DND-41 (cell line): ENCODE measurements around the gene TMEM169.
A peak's percentile ranks its signal among the peaks of the same experiment; 100 is the strongest.

ENCODE experiments used
- ATAC-seq: fragments of 200-7000 bp; cut with Tn5 transposase; 3 replicates; pipeline ENCODE4 v1.9.1; 2021; ENCODE audit warnings: low read depth; ENCODE audit not compliant: insufficient read depth
- DNase-seq: peaks from one replicate; pipeline ENCODE4 v3.0.0-alpha.2; 2020
- H2AFZ ChIP-seq: 2 replicates; pipeline ENCODE4 v1.6.0; 2012; ENCODE audit warnings: low read depth, low read length
- H3K27ac ChIP-seq: 2 replicates; pipeline ENCODE4 v1.5.1; 2012; ENCODE audit warnings: low read length, inconsistent platforms
- H3K27me3 ChIP-seq: fragments of 200-600 bp; sonication (generic); 2 replicates; pipeline ENCODE4 v1.6.0; 2012; ENCODE audit warnings: low read length, mild to moderate bottlenecking, inconsistent platforms; ENCODE audit not compliant: insufficient read depth, poor library complexity
- H3K36me3 ChIP-seq: 2 replicates; pipeline ENCODE4 v1.5.1; 2012; ENCODE audit warnings: low read length, inconsistent platforms; ENCODE audit not compliant: insufficient read depth
- H3K4me1 ChIP-seq: 2 replicates; pipeline ENCODE4 v1.5.1; 2012; ENCODE audit warnings: mild to moderate bottlenecking, low read length; ENCODE audit not compliant: insufficient read depth
- H3K4me2 ChIP-seq: 2 replicates; pipeline ENCODE4 v1.6.0; 2012; ENCODE audit warnings: mild to moderate bottlenecking, moderate library complexity, low read length, inconsistent platforms; ENCODE audit not compliant: insufficient read depth
- H3K4me3 ChIP-seq, 2 experiments: fragments of 200-600 bp in 1 of 2; shearing (Covaris generic) in 1 of 2; 2 replicates each; pipeline ENCODE4 v1.5.1; 2012 to 2016; ENCODE audit warnings: inconsistent platforms in 2 of 2, low read length in 2 of 2, mild to moderate bottlenecking in 2 of 2, low read depth in 1 of 2, moderate library complexity in 1 of 2
- H3K79me2 ChIP-seq: 2 replicates; pipeline ENCODE4 v1.6.0; 2012; ENCODE audit warnings: low read length, inconsistent platforms; ENCODE audit not compliant: insufficient read depth
- H3K9ac ChIP-seq: 2 replicates; pipeline ENCODE4 v1.6.0; 2012; ENCODE audit warnings: low read depth, mild to moderate bottlenecking, inconsistent platforms, low read length, moderate library complexity
- H3K9me3 ChIP-seq: 2 replicates; pipeline ENCODE4 v1.5.1; 2012; ENCODE audit warnings: low read length, moderate library complexity, mild to moderate bottlenecking, inconsistent platforms; ENCODE audit not compliant: insufficient read depth, severe bottlenecking
- H4K20me1 ChIP-seq: 2 replicates; pipeline ENCODE4 v1.6.0; 2012; ENCODE audit warnings: low read length; ENCODE audit not compliant: insufficient read depth
- EZH2 ChIP-seq: IDR thresholded peaks from 3 replicates; pipeline ENCODE4 v1.6.1; 2012; ENCODE audit warnings: borderline replicate concordance, low read depth, mild to moderate bottlenecking, moderate library complexity, low read length, inconsistent platforms; ENCODE audit not compliant: severe bottlenecking
- TF ChIP-seq, protein P1 (sequence below): IDR thresholded peaks from 2 replicates; pipeline ENCODE4 v1.5.1; 2012; ENCODE audit warnings: borderline replicate concordance, low read length, moderate library complexity, mild to moderate bottlenecking; ENCODE audit not compliant: poor library complexity, severe bottlenecking; ENCODE audit errors: extremely low read depth

Gene TMEM169

DNA sequence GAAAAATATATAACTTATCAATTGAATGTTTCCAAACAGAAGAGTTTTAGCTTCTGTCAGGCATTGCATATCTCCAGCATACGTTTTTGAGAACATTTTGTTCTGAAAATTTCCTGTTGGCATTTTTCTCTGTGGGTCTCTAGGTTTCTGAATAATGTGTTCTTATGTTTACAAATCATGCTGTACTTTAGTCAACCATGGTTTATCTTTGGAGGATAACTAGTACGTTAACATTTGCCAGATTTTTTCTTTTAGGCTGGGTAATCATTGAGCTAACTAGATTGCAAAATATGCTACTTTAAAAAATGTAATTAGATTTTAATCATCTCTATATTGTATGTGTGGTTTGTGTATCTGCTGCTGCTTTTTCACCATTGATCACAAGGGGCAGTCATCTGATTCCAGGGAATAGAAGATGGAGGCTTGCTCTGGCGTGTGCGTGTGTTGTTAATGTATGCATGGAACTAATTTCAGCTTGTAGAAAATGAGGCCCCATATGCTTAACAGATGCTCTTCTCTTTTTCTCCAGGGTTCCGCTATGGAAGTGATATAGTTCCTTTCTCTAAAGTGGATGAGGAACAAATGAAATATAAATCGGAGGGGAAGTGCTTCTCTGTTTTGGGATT lies 48.7 kb downstream of the TMEM169 start:
- no peak overlapping the region for H3K4me3 ChIP-seq
- H3K27me3 ChIP-seq, result no peaks in the 10 kb centered on the region
- peaks cover 80% of the 10 kb centered on the region for H3K79me2 ChIP-seq
- H3K9me3 ChIP-seq, result no peaks in the 10 kb centered on the region
- H3K27ac ChIP-seq, result no peak overlapping the region
- DNase-seq, result no peak
- TF ChIP-seq, protein P1, sequence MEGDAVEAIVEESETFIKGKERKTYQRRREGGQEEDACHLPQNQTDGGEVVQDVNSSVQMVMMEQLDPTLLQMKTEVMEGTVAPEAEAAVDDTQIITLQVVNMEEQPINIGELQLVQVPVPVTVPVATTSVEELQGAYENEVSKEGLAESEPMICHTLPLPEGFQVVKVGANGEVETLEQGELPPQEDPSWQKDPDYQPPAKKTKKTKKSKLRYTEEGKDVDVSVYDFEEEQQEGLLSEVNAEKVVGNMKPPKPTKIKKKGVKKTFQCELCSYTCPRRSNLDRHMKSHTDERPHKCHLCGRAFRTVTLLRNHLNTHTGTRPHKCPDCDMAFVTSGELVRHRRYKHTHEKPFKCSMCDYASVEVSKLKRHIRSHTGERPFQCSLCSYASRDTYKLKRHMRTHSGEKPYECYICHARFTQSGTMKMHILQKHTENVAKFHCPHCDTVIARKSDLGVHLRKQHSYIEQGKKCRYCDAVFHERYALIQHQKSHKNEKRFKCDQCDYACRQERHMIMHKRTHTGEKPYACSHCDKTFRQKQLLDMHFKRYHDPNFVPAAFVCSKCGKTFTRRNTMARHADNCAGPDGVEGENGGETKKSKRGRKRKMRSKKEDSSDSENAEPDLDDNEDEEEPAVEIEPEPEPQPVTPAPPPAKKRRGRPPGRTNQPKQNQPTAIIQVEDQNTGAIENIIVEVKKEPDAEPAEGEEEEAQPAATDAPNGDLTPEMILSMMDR, result no peak
- no peak for TF ChIP-seq EZH2
- ATAC-seq, result no peak
- peaks cover 21% of the 10 kb centered on the region; the same call in 1 of the 2 replicates for H4K20me1 ChIP-seq
- peaks cover 99% of the 10 kb centered on the region for H3K36me3 ChIP-seq
- no peak overlapping the region for H3K4me2 ChIP-seq
- no peaks in the 10 kb centered on the region for H3K4me1 ChIP-seq
- H2AFZ ChIP-seq, result no peak overlapping the region
- no peak overlapping the region for H3K9ac ChIP-seq

DNA sequence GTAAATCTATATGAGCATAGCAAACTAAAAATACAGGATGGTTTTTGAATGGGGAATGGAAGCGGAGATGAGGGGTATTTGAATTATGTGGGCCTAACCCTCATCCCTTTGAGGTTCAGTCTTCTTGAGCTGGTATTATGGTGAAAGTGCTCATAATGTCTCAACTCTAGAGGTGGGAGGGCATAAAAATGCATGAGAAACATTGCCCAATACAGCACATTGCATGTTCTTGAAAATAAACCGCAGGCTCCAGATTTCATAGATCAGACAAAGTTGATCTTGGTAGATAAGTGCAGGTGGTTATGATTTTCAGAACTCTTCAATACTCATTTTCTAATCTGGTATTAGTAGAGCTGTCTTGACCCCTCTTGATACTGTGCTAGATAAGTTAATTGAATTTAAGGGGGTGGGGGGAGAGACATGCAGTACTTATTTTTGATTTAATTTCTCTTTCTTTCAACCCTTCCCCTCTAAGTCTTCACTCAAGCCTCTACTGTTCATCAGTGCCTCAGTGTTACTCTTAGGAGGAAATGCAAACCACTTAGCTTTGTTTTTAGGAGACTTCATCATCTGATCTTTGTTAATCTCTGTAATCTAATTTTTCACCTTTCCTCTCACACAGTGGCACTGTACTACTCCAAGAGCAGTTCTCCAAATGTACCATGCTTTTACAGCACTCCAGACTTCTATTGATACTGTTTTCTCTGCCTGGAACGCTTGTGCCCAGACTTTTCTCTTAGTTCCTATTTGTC lies 49.6 kb downstream of the TMEM169 start:
- H3K27ac ChIP-seq, result no peak overlapping the region
- peaks cover 97% of the 10 kb centered on the region for H3K36me3 ChIP-seq
- H4K20me1 ChIP-seq, result peaks cover 20% of the 10 kb centered on the region; the same call in 1 of the 2 replicates

DNA sequence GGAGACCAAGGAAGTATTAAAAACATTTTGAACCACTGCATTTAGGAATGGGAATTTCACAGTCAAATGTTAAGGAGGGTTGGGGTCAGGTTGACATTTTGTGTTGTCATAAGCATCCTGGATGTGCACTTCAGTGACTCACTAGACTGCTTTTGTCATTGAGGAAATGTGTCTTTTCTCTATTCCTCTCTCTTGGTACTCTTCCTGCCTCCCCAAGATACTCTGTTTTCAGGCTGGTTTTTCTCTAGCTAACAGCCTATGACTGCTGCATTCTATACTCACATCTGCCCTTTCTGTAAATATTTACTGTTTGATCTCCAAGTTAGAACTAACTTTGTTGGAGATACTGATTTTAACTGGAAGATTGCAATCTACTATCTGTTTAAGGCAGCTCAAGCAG lies 50.9 kb downstream of the TMEM169 start:
- no peaks in the 10 kb centered on the region for H3K9me3 ChIP-seq
- H2AFZ ChIP-seq, result no peak overlapping the region
- no peak overlapping the region for H3K27ac ChIP-seq
- DNase-seq, result no peak
- ATAC-seq, result no peak
- peaks cover 97% of the 10 kb centered on the region for H3K36me3 ChIP-seq
- no peak overlapping the region for H3K4me2 ChIP-seq
- H3K9ac ChIP-seq, result no peak overlapping the region
- TF ChIP-seq, protein P1, result no peak
- TF ChIP-seq EZH2, result no peak
- H3K4me3 ChIP-seq, result no peak overlapping the region
- peaks cover 72% of the 10 kb centered on the region for H3K79me2 ChIP-seq
- H3K27me3 ChIP-seq, result no peaks in the 10 kb centered on the region
- H4K20me1 ChIP-seq, result peaks cover 18% of the 10 kb centered on the region; the same call in 1 of the 2 replicates
- no peaks in the 10 kb centered on the region for H3K4me1 ChIP-seq

More for the DNA sequence above, 49.6 kb downstream of the TMEM169 start:
- ATAC-seq, result 0 out of 3 replicates have a peak, but pooled peaks have one; percentile 6
- TF ChIP-seq, protein P1, result no peak
- no peak for TF ChIP-seq EZH2
- H3K4me2 ChIP-seq, result no peak overlapping the region
- no peak overlapping the region for H2AFZ ChIP-seq
- H3K79me2 ChIP-seq, result peaks cover 73% of the 10 kb centered on the region
- H3K4me1 ChIP-seq, result no peaks in the 10 kb centered on the region
- no peak overlapping the region for H3K9ac ChIP-seq
- H3K9me3 ChIP-seq, result no peaks in the 10 kb centered on the region
- DNase-seq, result no peak
- no peak overlapping the region for H3K4me3 ChIP-seq
- H3K27me3 ChIP-seq, result no peaks in the 10 kb centered on the region
